Mesendoderm (in vitro differentiated cells): ENCODE measurements around the gene HEATR9.

Experiments
- DNase-seq: peaks from one replicate; pipeline ENCODE4 v3.0.0; 2013
- H2AK5ac ChIP-seq: 2 replicates; pipeline ENCODE4 v1.6.1; 2013; ENCODE audit warnings: low read length, inconsistent platforms
- H2BK120ac ChIP-seq: 2 replicates; pipeline ENCODE4 v1.6.1; 2013; ENCODE audit warnings: low read depth, mild to moderate bottlenecking, low read length, moderate library complexity, mixed read lengths
- H2BK15ac ChIP-seq: replicated peaks from 2 replicates; pipeline ENCODE4 v1.6.1; 2013; ENCODE audit warnings: low read depth, mild to moderate bottlenecking, moderate library complexity
- H2BK5ac ChIP-seq: 2 replicates; pipeline ENCODE4 v1.6.1; 2013; ENCODE audit warnings: low read length, inconsistent platforms
- H3K18ac ChIP-seq: 2 replicates; pipeline ENCODE4 v1.6.1; 2013; ENCODE audit warnings: mild to moderate bottlenecking, low read length, mixed read lengths
- H3K23ac ChIP-seq: one replicate; pipeline ENCODE4 v1.6.1; 2013; ENCODE audit warnings: low read length
- H3K27ac ChIP-seq: 2 replicates; pipeline ENCODE4 v1.5.1; 2013; ENCODE audit warnings: low read depth, mild to moderate bottlenecking, inconsistent platforms, low read length, moderate library complexity
- H3K27me3 ChIP-seq: 2 replicates; pipeline ENCODE4 v1.6.1; 2013; ENCODE audit warnings: low read length, control low read depth, mild to moderate bottlenecking, inconsistent platforms; ENCODE audit not compliant: insufficient read depth, poor library complexity
- H3K36me3 ChIP-seq: 2 replicates; pipeline ENCODE4 v1.6.1; 2013; ENCODE audit warnings: low read length, inconsistent platforms; ENCODE audit not compliant: control insufficient read depth, insufficient read depth
- H3K4ac ChIP-seq: one replicate; pipeline ENCODE4 v1.6.1; 2013; ENCODE audit warnings: low read depth, mild to moderate bottlenecking, low read length, moderate library complexity
- H3K4me1 ChIP-seq: 2 replicates; pipeline ENCODE4 v1.6.1; 2013; ENCODE audit warnings: low read depth, low read length, inconsistent platforms; ENCODE audit not compliant: control insufficient read depth
- H3K4me2 ChIP-seq: 2 replicates; pipeline ENCODE4 v1.6.1; 2013; ENCODE audit warnings: low read length
- H3K4me3 ChIP-seq: 2 replicates; pipeline ENCODE4 v1.5.1; 2013; ENCODE audit warnings: mild to moderate bottlenecking, low read length
- H3K56ac ChIP-seq: one replicate; pipeline ENCODE4 v1.6.1; 2013; ENCODE audit warnings: low read length
- H3K79me1 ChIP-seq: 2 replicates; pipeline ENCODE4 v1.6.1; 2013; ENCODE audit warnings: low read length, inconsistent platforms
- H3K79me2 ChIP-seq: 2 replicates; pipeline ENCODE4 v1.6.1; 2013; ENCODE audit warnings: mild to moderate bottlenecking, low read length; ENCODE audit not compliant: control insufficient read depth, insufficient read depth
- H3K9ac ChIP-seq: 2 replicates; pipeline ENCODE4 v1.6.1; 2013; ENCODE audit warnings: low read length, inconsistent platforms
- H4K5ac ChIP-seq: one replicate; pipeline ENCODE4 v1.6.1; 2013; ENCODE audit warnings: low read length
- H4K8ac ChIP-seq: one replicate; pipeline ENCODE4 v1.6.1; 2013; ENCODE audit warnings: low read depth, mild to moderate bottlenecking, control low read depth, low read length, moderate library complexity
- WGBS: extraction: QIAGEN DNeasy Blood & Tissue Kit; methylation state at CpG from one replicate; pipeline ENCODE4 v1.1.7; 2013; ENCODE audit warnings: low lambda C conversion rate, missing lambda C conversion rate; ENCODE audit not compliant: insufficient coverage; ENCODE audit errors: extremely low coverage; 5-methylcytosine and 5-hydroxymethylcytosine counted together

HEATR9 gene

DNA sequence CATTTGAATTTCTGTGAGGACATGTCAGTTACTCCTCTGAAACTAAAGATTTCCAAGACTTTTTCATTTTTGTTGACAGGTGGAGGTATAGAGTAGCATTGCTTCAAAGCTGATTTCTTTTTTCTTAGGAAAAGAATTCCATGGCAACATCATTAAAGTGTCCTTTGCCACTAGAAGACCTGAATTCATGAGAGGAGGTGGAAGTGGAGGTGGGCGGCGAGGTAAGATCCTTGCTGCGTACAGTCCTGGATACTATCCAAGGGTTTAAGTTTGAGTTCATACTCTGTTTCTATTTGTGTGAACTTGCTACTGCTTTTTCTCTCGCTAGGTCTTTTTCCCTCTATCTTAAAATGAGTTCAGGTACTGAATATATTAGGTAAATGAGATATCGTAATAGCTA lies 26.5 kb downstream of the HEATR9 start:
- DNase-seq, result no peak
- Histone ChIP-seq H3K79me1 (no peaks in the 10 kb centered on the region), H3K4ac (no peak overlapping the region), H3K27ac (no peak overlapping the region), H2BK5ac (no peak overlapping the region), H4K5ac (no peak overlapping the region), H2BK15ac (no peak overlapping the region), H3K4me3 (no peak overlapping the region), H3K4me1 (no peaks in the 10 kb centered on the region), H3K4me2 (no peak overlapping the region), H3K18ac (no peak overlapping the region), H2BK120ac (no peak overlapping the region), H3K9ac (no peak overlapping the region), H3K27me3 (no peaks in the 10 kb centered on the region), H3K56ac (no peak overlapping the region), H3K23ac (no peak overlapping the region), H3K36me3 (peaks cover 9% of the 10 kb centered on the region), H4K8ac (no peak overlapping the region), H2AK5ac (no peak overlapping the region), H3K79me2 (no peaks in the 10 kb centered on the region)
- WGBS, result no CpG with 5 or more reads among the region's 5 CpGs

DNA sequence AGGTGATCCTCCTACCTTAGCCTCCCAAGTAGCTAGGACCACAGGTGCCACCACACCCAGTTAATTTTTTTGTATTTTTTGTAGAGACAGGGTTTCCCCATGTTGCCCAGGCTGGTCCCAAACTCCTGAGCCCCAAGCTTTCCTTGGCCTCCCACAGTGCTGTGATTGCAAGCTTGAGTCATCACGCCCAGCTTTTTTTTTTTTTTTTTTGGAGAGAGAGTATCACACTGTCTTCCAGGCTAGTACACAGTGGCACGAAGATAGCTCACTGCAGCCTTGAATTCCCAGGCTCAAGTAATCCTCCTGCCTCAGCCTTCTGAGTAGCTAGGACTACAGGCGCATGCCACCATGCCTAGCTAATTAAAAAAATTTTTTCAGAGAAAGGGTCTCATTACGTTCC lies 27.2 kb downstream of the HEATR9 start:
- Histone ChIP-seq H4K8ac (no peak overlapping the region), H2AK5ac (no peak overlapping the region), H3K56ac (no peak overlapping the region)

DNA sequence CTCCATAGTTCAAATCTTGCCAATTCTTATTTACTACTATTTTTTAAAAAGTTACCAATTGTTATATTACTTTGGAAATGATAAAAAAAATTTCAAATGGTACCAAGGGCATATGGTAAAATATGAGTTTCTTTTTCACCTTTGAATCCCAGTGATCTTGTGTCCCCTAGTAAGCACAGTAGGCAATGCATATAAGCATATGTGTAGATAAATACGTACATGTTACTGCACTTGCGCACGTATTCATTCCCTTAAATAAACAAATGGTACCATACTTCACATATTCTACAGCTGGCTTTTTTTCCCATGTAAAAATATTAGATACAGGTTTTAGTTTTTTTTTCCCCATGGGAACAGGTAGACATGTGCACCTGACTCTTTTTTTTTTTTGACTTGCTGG lies 27.6 kb downstream of the HEATR9 start:
- H2BK15ac ChIP-seq, result no peak overlapping the region
- H3K23ac ChIP-seq, result no peak overlapping the region
- no peak overlapping the region for H3K56ac ChIP-seq
- H3K4me1 ChIP-seq, result no peaks in the 10 kb centered on the region
- no peaks in the 10 kb centered on the region for H3K79me1 ChIP-seq
- H2AK5ac ChIP-seq, result no peak overlapping the region
- no peak overlapping the region for H3K27ac ChIP-seq
- peaks cover 9% of the 10 kb centered on the region for H3K36me3 ChIP-seq
- H4K5ac ChIP-seq, result no peak overlapping the region
- no peaks in the 10 kb centered on the region for H3K79me2 ChIP-seq
- no peak overlapping the region for H3K4me3 ChIP-seq
- H3K27me3 ChIP-seq, result no peaks in the 10 kb centered on the region
- no peak overlapping the region for H3K9ac ChIP-seq
- no peak for DNase-seq
- no peak overlapping the region for H3K4me2 ChIP-seq
- H4K8ac ChIP-seq, result no peak overlapping the region
- H2BK120ac ChIP-seq, result no peak overlapping the region
- H2BK5ac ChIP-seq, result no peak overlapping the region
- no peak overlapping the region for H3K4ac ChIP-seq
- H3K18ac ChIP-seq, result no peak overlapping the region
- no CpG with 5 or more reads among the region's 3 CpGs for WGBS

More for the DNA sequence above, 27.2 kb downstream of the HEATR9 start:
- H3K4me1 ChIP-seq, result no peaks in the 10 kb centered on the region
- no peak overlapping the region for H3K23ac ChIP-seq
- no peak overlapping the region for H3K4ac ChIP-seq
- no peak overlapping the region for H2BK5ac ChIP-seq
- H3K18ac ChIP-seq, result no peak overlapping the region
- no peak overlapping the region for H3K4me2 ChIP-seq
- H3K9ac ChIP-seq, result no peak overlapping the region
- no peaks in the 10 kb centered on the region for H3K79me2 ChIP-seq
- DNase-seq, result no peak
- H2BK15ac ChIP-seq, result no peak overlapping the region
- no peak overlapping the region for H3K4me3 ChIP-seq
- H3K27ac ChIP-seq, result no peak overlapping the region
- WGBS, result no CpG with 5 or more reads among the region's 4 CpGs
- H3K27me3 ChIP-seq, result no peaks in the 10 kb centered on the region
- no peak overlapping the region for H2BK120ac ChIP-seq
- no peaks in the 10 kb centered on the region for H3K79me1 ChIP-seq
- no peak overlapping the region for H4K5ac ChIP-seq
- peaks cover 9% of the 10 kb centered on the region for H3K36me3 ChIP-seq

DNA sequence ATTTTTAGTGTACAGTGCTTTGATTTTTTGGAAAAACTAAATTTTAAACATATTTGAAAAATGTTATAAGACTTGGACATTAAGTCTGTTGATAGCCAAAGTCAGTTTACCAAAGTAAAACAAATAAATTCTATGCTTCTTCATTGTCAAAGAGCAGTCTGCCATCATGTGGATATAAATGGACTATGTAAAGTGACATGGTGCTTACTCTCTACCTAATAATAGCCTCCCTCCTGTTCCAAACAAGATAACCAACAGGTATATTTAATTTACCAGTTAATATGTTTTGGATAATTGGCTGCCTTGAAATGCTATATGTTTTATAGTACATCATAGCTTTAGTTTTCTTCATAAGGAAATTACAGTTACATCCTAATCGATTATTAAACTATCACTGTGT lies 43.5 kb downstream of the HEATR9 start:
- H3K79me2 ChIP-seq, result no peaks in the 10 kb centered on the region
- H3K4me2 ChIP-seq, result no peak overlapping the region
- no peak for DNase-seq
- no peak overlapping the region for H3K4ac ChIP-seq
- no peak overlapping the region for H3K27ac ChIP-seq
- peaks cover 2% of the 10 kb centered on the region for H3K79me1 ChIP-seq
- no peak overlapping the region for H2BK120ac ChIP-seq
- no peak overlapping the region for H3K4me3 ChIP-seq
- H2BK5ac ChIP-seq, result no peak overlapping the region
- H3K4me1 ChIP-seq, result no peaks in the 10 kb centered on the region
- H3K27me3 ChIP-seq, result no peaks in the 10 kb centered on the region
- no CpG with 5 or more reads among the region's 1 CpG for WGBS
- H4K8ac ChIP-seq, result no peak overlapping the region
- no peak overlapping the region for H2AK5ac ChIP-seq
- no peak overlapping the region for H3K18ac ChIP-seq
- no peak overlapping the region for H4K5ac ChIP-seq
- no peak overlapping the region for H3K9ac ChIP-seq
- no peak overlapping the region for H3K56ac ChIP-seq
- H3K36me3 ChIP-seq, result peaks cover 5% of the 10 kb centered on the region
- no peak overlapping the region for H2BK15ac ChIP-seq
- H3K23ac ChIP-seq, result no peak overlapping the region

DNA sequence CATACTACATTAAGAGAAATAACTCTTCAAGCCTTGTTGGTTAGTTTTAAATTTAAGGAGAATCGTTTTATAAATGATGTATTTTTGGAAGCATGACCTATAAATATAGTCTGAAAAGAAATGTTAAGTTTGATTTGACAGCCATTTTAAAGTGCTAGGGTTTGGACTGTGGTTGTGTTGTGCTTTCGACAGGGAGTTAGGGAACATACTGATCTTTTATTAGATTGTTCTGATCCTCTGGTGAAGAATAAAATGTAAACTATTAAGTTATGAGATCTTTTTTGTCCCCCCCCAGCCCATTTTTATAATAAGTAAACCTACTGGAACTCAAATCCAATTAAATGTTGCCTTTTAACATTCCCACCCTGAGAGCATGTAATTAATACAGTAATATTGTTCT lies 47.4 kb downstream of the HEATR9 start:
- Histone ChIP-seq H3K79me2 (peaks cover 10% of the 10 kb centered on the region), H3K36me3 (peaks cover 3% of the 10 kb centered on the region), H2AK5ac (no peak overlapping the region), H3K4me2 (no peak overlapping the region), H3K4me3 (no peak overlapping the region), H3K18ac (no peak overlapping the region), H3K23ac (no peak overlapping the region), H3K4me1 (no peaks in the 10 kb centered on the region), H3K4ac (no peak overlapping the region), H3K27ac (no peak overlapping the region), H2BK5ac (no peak overlapping the region), H3K79me1 (peaks cover 2% of the 10 kb centered on the region), H3K27me3 (no peaks in the 10 kb centered on the region), H4K8ac (no peak overlapping the region), H3K56ac (no peak overlapping the region), H3K9ac (no peak overlapping the region), H2BK15ac (no peak overlapping the region), H4K5ac (no peak overlapping the region), H2BK120ac (no peak overlapping the region)
- DNase-seq, result no peak
- WGBS, result 100% methylated on average over 1 of the region's 2 CpGs

DNA sequence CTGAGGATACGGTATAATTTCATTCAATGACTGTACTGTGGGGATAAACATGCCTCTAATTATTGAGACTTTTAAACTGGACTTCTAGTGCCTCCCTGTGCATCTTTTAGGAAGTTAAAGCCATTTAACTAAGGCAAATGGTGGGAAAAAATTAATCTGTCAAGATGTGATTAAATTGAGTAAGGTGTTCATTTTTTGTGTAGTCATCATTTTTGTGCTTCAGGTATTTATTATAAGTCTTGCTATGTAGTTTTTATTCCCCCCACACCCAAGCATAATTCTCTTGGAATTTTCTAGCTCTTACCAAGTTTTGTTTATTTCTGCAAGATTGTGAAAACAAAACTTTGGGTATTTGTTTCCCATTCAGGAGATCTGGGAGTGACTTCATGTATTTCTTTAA lies 49.2 kb downstream of the HEATR9 start:
- no peak overlapping the region for H3K9ac ChIP-seq
- H2BK120ac ChIP-seq, result no peak overlapping the region
- no peak overlapping the region for H4K5ac ChIP-seq
- no peaks in the 10 kb centered on the region for H3K27me3 ChIP-seq
- H3K36me3 ChIP-seq, result peaks cover 2% of the 10 kb centered on the region
- no peak overlapping the region for H3K56ac ChIP-seq
- no peak overlapping the region for H3K18ac ChIP-seq
- H2AK5ac ChIP-seq, result no peak overlapping the region
- no peak overlapping the region for H3K23ac ChIP-seq
- peaks cover 19% of the 10 kb centered on the region for H3K79me2 ChIP-seq
- no peak overlapping the region for H3K27ac ChIP-seq
- no peak overlapping the region for H3K4me3 ChIP-seq
- no peak for DNase-seq
- no peak overlapping the region for H2BK5ac ChIP-seq
- H2BK15ac ChIP-seq, result no peak overlapping the region
- H4K8ac ChIP-seq, result no peak overlapping the region
- WGBS, result no CpG with 5 or more reads among the region's 1 CpG
- H3K79me1 ChIP-seq, result peaks cover 2% of the 10 kb centered on the region
- no peak overlapping the region for H3K4me2 ChIP-seq
- H3K4me1 ChIP-seq, result no peaks in the 10 kb centered on the region
- H3K4ac ChIP-seq, result no peak overlapping the region
